ENCODE results near the gene ALKBH2. TPM values are rescaled to one million over a fixed set of nuclear protein-coding genes. Genes with fewer than 3 reads are reported as not detected.

Gene ALKBH2
- total RNA-seq, 2 experiments from 2014 or later = 12.8 to 14.0 TPM

- ATAC-seq (ENCODE audit: poor library complexity) (peak; percentile 83), DNase-seq (peak in 13 of 14 experiments; percentile 23 to 79 (median 50))
- peak overlapping the region; percentile 88 for H3K4me3 Mint-ChIP-seq
- H3K27me3 Mint-ChIP-seq = no peaks in the 10 kb centered on the region
- no peak for TF ChIP-seq CTCF (IDR thresholded peaks at IDR 0.05)
- Histone ChIP-seq H3K36me3 (ENCODE audit: insufficient read depth, low read length) (peaks cover 12% of the 10 kb centered on the region), H3K4me1 (ENCODE audit: insufficient read depth, low read length) (peaks cover 18% of the 10 kb centered on the region), H3K27ac (ENCODE audit: low read depth in 1 of 2, low read length in 2 of 2) (peak overlapping the region; percentile 56 to 57), H3K9me3 (ENCODE audit: control insufficient read depth in 1 of 2, insufficient read depth in 1 of 2, low read length in 2 of 2) (no peaks in the 10 kb centered on the region), H3K27me3 (ENCODE audit: control insufficient read depth in 1 of 2, insufficient read depth in 2 of 2, low read length in 2 of 2) (no peaks in the 10 kb centered on the region), H3K4me3 (ENCODE audit: low read length) (peak overlapping the region; percentile 67)
- H3K36me3 Mint-ChIP-seq (ENCODE audit: low read depth) = peaks cover 28% of the 10 kb centered on the region
- peaks cover 41% of the 10 kb centered on the region for H3K4me1 Mint-ChIP-seq (ENCODE audit: low read depth)
- CTCF ChIA-PET = interaction anchor here (1.2 to 1.7 kb wide), 3 partner anchors 11 to 494 kb away, joined by 3 to 28 read pairs (median 10); partner anchors contain the start of gene ALKBH2
- intact Hi-C loops (cut with DNase I, micrococcal nuclease) = loop anchor here in 1 of 2 experiments (5.0 kb wide), 1 partner anchor 276 kb away; no protein-coding TSS in a partner anchor
- POLR2A ChIA-PET = interaction anchor here (1.4 to 2.5 kb wide), 2 partner anchors 12 to 44 kb away, joined by 10 to 12 read pairs; no protein-coding TSS in a partner anchor
- H3K27ac Mint-ChIP-seq = peak overlapping the region; percentile 85
- no peaks in the 10 kb centered on the region for H3K9me3 Mint-ChIP-seq
Measured at GRCh38 chr12:109110988-109111495, 17.8 kb upstream of the ALKBH2 start.

GRCh38 chr12:109109746-109110350 lies 16.6 kb upstream of the ALKBH2 start:
- Mint-ChIP-seq H3K4me1 (ENCODE audit: low read depth) (peaks cover 30% of the 10 kb centered on the region), H3K27me3 (no peaks in the 10 kb centered on the region), H3K27ac (peak overlapping the region; percentile 85), H3K4me3 (peak overlapping the region; percentile 88), H3K9me3 (no peaks in the 10 kb centered on the region), H3K36me3 (ENCODE audit: low read depth) (peaks cover 39% of the 10 kb centered on the region)
- peaks cover 24% of the 10 kb centered on the region for H3K36me3 ChIP-seq (ENCODE audit: insufficient read depth, low read length)
- TF ChIP-seq CTCF (IDR thresholded peaks at IDR 0.05) = no peak
- no peak overlapping the region for H3K4me3 ChIP-seq (ENCODE audit: low read length)
- intact Hi-C loops (cut with DNase I, micrococcal nuclease) = loop anchor here in 1 of 2 experiments (5.0 kb wide), 1 partner anchor 277 kb away; no protein-coding TSS in a partner anchor
- no peaks in the 10 kb centered on the region for H3K9me3 ChIP-seq (ENCODE audit: control insufficient read depth in 1 of 2, insufficient read depth in 1 of 2, low read length in 2 of 2)
- H3K27ac ChIP-seq (ENCODE audit: low read depth in 1 of 2, low read length in 2 of 2) = no peak overlapping the region
- ChIA-PET POLR2A (interaction anchor here (0.6 to 2.5 kb wide), 2 partner anchors 10 to 15 kb away, joined by 3 to 10 read pairs; no protein-coding TSS in a partner anchor), CTCF (no interaction called here)
- DNase-seq (no peak), ATAC-seq (ENCODE audit: poor library complexity) (no peak)
- peaks cover 11% of the 10 kb centered on the region for H3K4me1 ChIP-seq (ENCODE audit: insufficient read depth, low read length)
- H3K27me3 ChIP-seq (ENCODE audit: control insufficient read depth in 1 of 2, insufficient read depth in 2 of 2, low read length in 2 of 2) = no peaks in the 10 kb centered on the region

- Histone ChIP-seq H3K9me3 (ENCODE audit: control insufficient read depth in 1 of 2, insufficient read depth in 1 of 2, low read length in 2 of 2) (no peaks in the 10 kb centered on the region), H3K27me3 (ENCODE audit: control insufficient read depth in 1 of 2, insufficient read depth in 2 of 2, low read length in 2 of 2) (no peaks in the 10 kb centered on the region), H3K4me3 (ENCODE audit: low read length) (no peak overlapping the region), H3K4me1 (ENCODE audit: insufficient read depth, low read length) (peaks cover 6% of the 10 kb centered on the region), H3K27ac (ENCODE audit: low read depth in 1 of 2, low read length in 2 of 2) (no peak overlapping the region), H3K36me3 (ENCODE audit: insufficient read depth, low read length) (peaks cover 53% of the 10 kb centered on the region)
- CTCF ChIA-PET = no interaction called here
- Mint-ChIP-seq H3K27me3 (no peaks in the 10 kb centered on the region), H3K36me3 (ENCODE audit: low read depth) (peaks cover 75% of the 10 kb centered on the region), H3K4me3 (no peak overlapping the region), H3K27ac (no peak overlapping the region), H3K4me1 (ENCODE audit: low read depth) (peaks cover 7% of the 10 kb centered on the region), H3K9me3 (no peaks in the 10 kb centered on the region)
- ATAC-seq (ENCODE audit: poor library complexity) (no peak), DNase-seq (no peak)
- no peak for TF ChIP-seq CTCF (IDR thresholded peaks at IDR 0.05)
- POLR2A ChIA-PET = no interaction called here
- intact Hi-C loops (cut with DNase I, micrococcal nuclease) = no loop called here
Measured at GRCh38 chr12:109105176-109105575, 11.9 kb upstream of the ALKBH2 start.

Data from CD4-positive, alpha-beta T cell (primary cell).